GM23338 (cell line): Measurements from ENCODE around the gene NRCAM. TPM values are rescaled to one million over a fixed set of nuclear protein-coding genes. Genes with fewer than 3 reads are reported as not detected.

Experiments
- ATAC-seq: fragments of 200-7000 bp; cut with Tn5 transposase; 3 replicates; pipeline ENCODE4 v1.9.1; 2020
- DNase-seq: peaks from one replicate; pipeline ENCODE4 v3.0.0-alpha.2; 2015; ENCODE audit warnings: low spot score
- H2AFZ ChIP-seq: fragments of 200-600 bp; sonication (generic); 2 replicates; pipeline ENCODE4 v1.8.0; 2016; ENCODE audit warnings: antibody characterized with exemption, mild to moderate bottlenecking, moderate library complexity
- H3F3A ChIP-seq: fragments of 200-600 bp; sonication (generic); replicated peaks from 2 replicates; pipeline ENCODE4 v1.8.0; 2017; ENCODE audit warnings: antibody characterized with exemption, mixed run types, low read depth
- H3K27ac ChIP-seq: fragments of 200-600 bp; sonication (generic); 2 replicates; pipeline ENCODE4 v1.6.1; 2016; ENCODE audit warnings: low read depth
- H3K27me3 ChIP-seq: fragments of 200-600 bp; sonication (generic); 2 replicates; pipeline ENCODE4 v1.8.0; 2016; ENCODE audit warnings: mild to moderate bottlenecking, mixed run types, moderate library complexity; ENCODE audit not compliant: insufficient read depth
- H3K36me3 ChIP-seq: fragments of 200-600 bp; sonication (generic); 2 replicates; pipeline ENCODE4 v1.8.0; 2016; ENCODE audit warnings: mild to moderate bottlenecking; ENCODE audit not compliant: insufficient read depth
- H3K4me1 ChIP-seq: fragments of 200-600 bp; sonication (generic); 2 replicates; pipeline ENCODE4 v1.8.0; 2016; ENCODE audit warnings: mild to moderate bottlenecking, moderate library complexity; ENCODE audit not compliant: insufficient read depth
- H3K4me2 ChIP-seq: fragments of 200-600 bp; sonication (generic); 2 replicates; pipeline ENCODE4 v1.7.1; 2017; ENCODE audit warnings: mixed run types
- H3K4me3 ChIP-seq: fragments of 200-600 bp; sonication (generic); 2 replicates; pipeline ENCODE4 v1.6.1; 2016; ENCODE audit warnings: mixed run types
- H3K79me2 ChIP-seq: fragments of 200-600 bp; sonication (generic); replicated peaks from 2 replicates; pipeline ENCODE4 v1.8.0; 2017; ENCODE audit warnings: mild to moderate bottlenecking; ENCODE audit not compliant: insufficient read depth
- H3K9me2 ChIP-seq: fragments of 200-600 bp; sonication (generic); 2 replicates; pipeline ENCODE4 v1.8.0; 2017; ENCODE audit not compliant: insufficient read depth
- H4K20me1 ChIP-seq: fragments of 200-600 bp; sonication (generic); replicated peaks from 2 replicates; pipeline ENCODE4 v1.8.0; 2017; ENCODE audit warnings: mild to moderate bottlenecking; ENCODE audit not compliant: insufficient read depth
- H3K27ac Mint-ChIP-seq: 2 replicates; pipeline ENCODE4 v1.8.0; 2020; ENCODE audit warnings: inconsistent platforms, mild to moderate bottlenecking, moderate library complexity, mixed read lengths
- H3K27me3 Mint-ChIP-seq: 3 replicates; pipeline ENCODE4 v1.8.0; 2022; ENCODE audit warnings: low read depth, mild to moderate bottlenecking, moderate library complexity, mixed read lengths, inconsistent platforms; ENCODE audit not compliant: insufficient read depth, poor library complexity
- H3K36me3 Mint-ChIP-seq: 3 replicates; pipeline ENCODE4 v1.8.0; 2021; ENCODE audit warnings: low read depth, mild to moderate bottlenecking, inconsistent platforms, moderate library complexity, mixed read lengths
- H3K4me1 Mint-ChIP-seq: 3 replicates; pipeline ENCODE4 v1.8.0; 2020; ENCODE audit warnings: mild to moderate bottlenecking, inconsistent platforms, mixed read lengths
- H3K4me3 Mint-ChIP-seq: 3 replicates; pipeline ENCODE4 v1.8.0; 2021; ENCODE audit warnings: moderate library complexity, mild to moderate bottlenecking, inconsistent platforms, mixed read lengths
- H3K9me3 Mint-ChIP-seq: 3 replicates; pipeline ENCODE4 v1.8.0; 2020; ENCODE audit warnings: moderate library complexity, mild to moderate bottlenecking, inconsistent platforms, mixed read lengths
- CREB1 ChIP-seq: fragments of 250-450 bp; sonication (Bioruptor Pico); IDR thresholded peaks from 2 replicates; pipeline ENCODE4 v1.5.0; 2020; ENCODE audit warnings: low read depth, mild to moderate bottlenecking, moderate library complexity
- CTCF ChIP-seq, 2 experiments: fragments of 200-600 bp in 1 of 2; sonication (generic) in 1 of 2; conservative IDR thresholded peaks; 2 replicates each; pipeline versions ENCODE4 v1.5.1 to v1.6.1; 2016 to 2017; ENCODE audit warnings: antibody characterized with exemption in 2 of 2, low read depth in 2 of 2, mild to moderate bottlenecking in 2 of 2, moderate library complexity in 1 of 2
- ETS1 ChIP-seq: IDR thresholded peaks from 2 replicates; pipeline ENCODE4 v1.6.1; 2016; ENCODE audit warnings: antibody characterized with exemption
- EZH2phosphoT487 ChIP-seq: fragments of 200-600 bp; sonication (generic); IDR thresholded peaks from one replicate; pipeline ENCODE4 v1.8.1; 2018; ENCODE audit warnings: antibody characterized with exemption; ENCODE audit not compliant: unreplicated experiment
- JUNB ChIP-seq: IDR thresholded peaks from one replicate; pipeline ENCODE4 v1.6.1; 2016; ENCODE audit warnings: antibody characterized with exemption; ENCODE audit not compliant: unreplicated experiment
- NANOG ChIP-seq: IDR thresholded peaks from 2 replicates; pipeline ENCODE4 v1.6.1; 2016; ENCODE audit warnings: antibody characterized with exemption, borderline replicate concordance
- REST ChIP-seq: IDR thresholded peaks from one replicate; pipeline ENCODE4 v1.6.1; 2018; ENCODE audit warnings: antibody characterized with exemption; ENCODE audit not compliant: unreplicated experiment
- ZNF114 ChIP-seq: fragments of 250-450 bp; sonication (Bioruptor Pico); IDR thresholded peaks from 2 replicates; pipeline ENCODE4 v1.5.0; 2020; ENCODE audit warnings: mild to moderate bottlenecking, moderate library complexity
- ZNF331 ChIP-seq: fragments of 250-450 bp; sonication (Bioruptor Pico); IDR thresholded peaks from 2 replicates; pipeline ENCODE4 v1.5.0; 2020; ENCODE audit warnings: low read depth, mild to moderate bottlenecking, moderate library complexity
- polyA plus RNA-seq: library from polyadenylated mRNA; unstranded; fragments of >200 nt; fragmentation: Nextera tagmentation; extraction: Ambion mirVana; gene quantifications from 2 replicates; pipeline ENCODE4 v1.2.1, GENCODE V29; 2016
- total RNA-seq: library from RNA; depleted of rRNA; stranded (reverse); fragments of >200 nt; shearing (Covaris generic); gene quantifications from 2 replicates; pipeline ENCODE4 v1.2.3, GENCODE V29; 2014

NRCAM gene
- total and polyA plus RNA-seq, 2 experiments from 2014 or later: 2.5 to 6.8 TPM

- Histone ChIP-seq H4K20me1 (no peaks in the 10 kb centered on the region), H3K4me3 (no peak overlapping the region), H3K9me2 (no peaks in the 10 kb centered on the region), H3K36me3 (no peaks in the 10 kb centered on the region), H3K27me3 (no peaks in the 10 kb centered on the region), H3K4me1 (no peaks in the 10 kb centered on the region), H3F3A (no peaks in the 10 kb centered on the region), H3K79me2 (no peaks in the 10 kb centered on the region), H2AFZ (no peak overlapping the region), H3K27ac (no peak overlapping the region), H3K4me2 (no peak overlapping the region)
- H3K4me3 Mint-ChIP-seq: no peak overlapping the region
- H3K36me3 Mint-ChIP-seq: no peaks in the 10 kb centered on the region
- peaks cover 2% of the 10 kb centered on the region for H3K27me3 Mint-ChIP-seq
- H3K4me1 Mint-ChIP-seq: no peaks in the 10 kb centered on the region
- H3K27ac Mint-ChIP-seq: no peak overlapping the region
- H3K9me3 Mint-ChIP-seq: no peaks in the 10 kb centered on the region
- TF ChIP-seq CREB1 (CRISPR knock-in tag) (no peak), EZH2phosphoT487 (no peak)
- ATAC-seq: no peak
- DNase-seq: no peak
Observed at GRCh38 chr7:108427766-108428165, 28.5 kb downstream of the NRCAM start.

- H3K9me3 Mint-ChIP-seq: no peaks in the 10 kb centered on the region
- DNase-seq (no peak), ATAC-seq (no peak)
- no peaks in the 10 kb centered on the region for H3K36me3 Mint-ChIP-seq
- Histone ChIP-seq H3K27ac (no peak overlapping the region), H3K36me3 (no peaks in the 10 kb centered on the region), H4K20me1 (no peaks in the 10 kb centered on the region), H3K9me2 (no peaks in the 10 kb centered on the region), H3F3A (no peaks in the 10 kb centered on the region), H3K27me3 (no peaks in the 10 kb centered on the region), H3K79me2 (no peaks in the 10 kb centered on the region), H3K4me1 (no peaks in the 10 kb centered on the region), H2AFZ (no peak overlapping the region), H3K4me3 (no peak overlapping the region), H3K4me2 (no peak overlapping the region)
- H3K4me3 Mint-ChIP-seq: no peak overlapping the region
- H3K4me1 Mint-ChIP-seq: peaks cover 6% of the 10 kb centered on the region; the same call in 2 of the 3 replicates
- no peak overlapping the region for H3K27ac Mint-ChIP-seq
- no peaks in the 10 kb centered on the region for H3K27me3 Mint-ChIP-seq
- TF ChIP-seq ZNF114 (CRISPR knock-in tag): no peak
- no peak for TF ChIP-seq REST
- TF ChIP-seq ZNF331: no peak
- no peak for TF ChIP-seq NANOG
- no peak for TF ChIP-seq ETS1
- TF ChIP-seq CTCF (conservative IDR thresholded peaks at IDR 0.05; ENCODE audit: low read depth in 2 of 2): no peak
- no peak for TF ChIP-seq JUNB
Observed at GRCh38 chr7:108425714-108426275, 30.4 kb downstream of the NRCAM start.
